Measurements from ENCODE around the gene PPFIBP1. TPM values are rescaled to one million over a fixed set of nuclear protein-coding genes. Genes with fewer than 3 reads are reported as not detected.

The PPFIBP1 gene
- polyA plus RNA-seq, 1 experiment: 47.5 TPM

- no peaks in the 10 kb centered on the region for H3K36me3 ChIP-seq (ENCODE audit: control insufficient read depth, insufficient read depth, low read length)
- ChIA-PET POLR2A (no interaction called here), CTCF (interaction anchor here (1.0 to 1.2 kb wide), 3 partner anchors 11 to 137 kb away, joined by 3 to 4 read pairs (median 4); partner anchors contain the start of gene PPFIBP1)
- H3K4me3 ChIP-seq (ENCODE audit: low read depth, low read length): no peak overlapping the region
- TF ChIP-seq CTCF (IDR thresholded peaks at IDR 0.05; ENCODE audit: insufficient read depth, low read depth, low read length): no peak
- no peaks in the 10 kb centered on the region for H3K27me3 ChIP-seq (ENCODE audit: control insufficient read depth, insufficient read depth, low read length)
- no peak for DNase-seq (ENCODE audit: low read depth)
Measured at GRCh38 chr12:27561535-27562350, 37.7 kb downstream of the PPFIBP1 start.

- no peaks in the 10 kb centered on the region for H3K27me3 ChIP-seq (ENCODE audit: control insufficient read depth, insufficient read depth, low read length)
- no peak for DNase-seq (ENCODE audit: low read depth)
- CTCF ChIA-PET: interaction anchor here (1.0 kb wide), 1 partner anchor 13 kb away, joined by 4 read pairs; no protein-coding TSS in a partner anchor
- no peak overlapping the region for H3K4me3 ChIP-seq (ENCODE audit: low read depth, low read length)
- no peak for TF ChIP-seq CTCF (IDR thresholded peaks at IDR 0.05; ENCODE audit: insufficient read depth, low read depth, low read length)
- no peaks in the 10 kb centered on the region for H3K36me3 ChIP-seq (ENCODE audit: control insufficient read depth, insufficient read depth, low read length)
- POLR2A ChIA-PET: no interaction called here
Measured at GRCh38 chr12:27564612-27565213, 40.7 kb downstream of the PPFIBP1 start.

DNA sequence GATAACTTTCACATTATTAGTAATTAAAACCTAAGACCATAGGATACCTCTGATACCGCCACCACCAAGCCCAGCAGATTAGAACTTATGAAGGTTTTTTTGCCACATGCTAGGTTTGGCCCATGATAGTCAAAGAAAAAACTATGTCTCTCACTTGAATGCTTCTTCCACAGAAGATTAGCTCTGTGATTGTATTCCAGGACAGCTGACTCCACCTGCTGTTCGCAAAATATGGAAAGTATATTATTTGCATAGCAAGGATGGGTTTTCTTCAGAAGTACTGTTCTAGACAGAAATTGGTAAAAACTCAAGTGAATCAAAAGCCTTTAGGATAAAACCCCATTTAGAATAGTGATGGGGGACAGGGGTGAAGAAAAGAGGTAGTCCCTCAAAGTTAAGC lies 42.2 kb downstream of the PPFIBP1 start:
- DNase-seq (ENCODE audit: low read depth): no peak
- POLR2A ChIA-PET: no interaction called here
- H3K27me3 ChIP-seq (ENCODE audit: control insufficient read depth, insufficient read depth, low read length): no peaks in the 10 kb centered on the region
- no peaks in the 10 kb centered on the region for H3K36me3 ChIP-seq (ENCODE audit: control insufficient read depth, insufficient read depth, low read length)
- H3K4me3 ChIP-seq (ENCODE audit: low read depth, low read length): no peak overlapping the region
- no peak for TF ChIP-seq CTCF (IDR thresholded peaks at IDR 0.05; ENCODE audit: insufficient read depth, low read depth, low read length)
- CTCF ChIA-PET: interaction anchor here (1.0 to 1.4 kb wide), 3 partner anchors 9 to 132 kb away, joined by 3 read pairs; no protein-coding TSS in a partner anchor

- Histone ChIP-seq H3K4me3 (ENCODE audit: low read depth, low read length) (no peak overlapping the region), H3K27me3 (ENCODE audit: control insufficient read depth, insufficient read depth, low read length) (no peaks in the 10 kb centered on the region), H3K36me3 (ENCODE audit: control insufficient read depth, insufficient read depth, low read length) (no peaks in the 10 kb centered on the region)
- CTCF ChIA-PET: interaction anchor here (1.3 to 1.4 kb wide), 2 partner anchors 20 to 132 kb away, joined by 3 read pairs; no protein-coding TSS in a partner anchor
- DNase-seq (ENCODE audit: low read depth): no peak
- no peak for TF ChIP-seq CTCF (IDR thresholded peaks at IDR 0.05; ENCODE audit: insufficient read depth, low read depth, low read length)
- POLR2A ChIA-PET: no interaction called here
Measured at GRCh38 chr12:27566626-27567025, 42.6 kb downstream of the PPFIBP1 start.

DNA sequence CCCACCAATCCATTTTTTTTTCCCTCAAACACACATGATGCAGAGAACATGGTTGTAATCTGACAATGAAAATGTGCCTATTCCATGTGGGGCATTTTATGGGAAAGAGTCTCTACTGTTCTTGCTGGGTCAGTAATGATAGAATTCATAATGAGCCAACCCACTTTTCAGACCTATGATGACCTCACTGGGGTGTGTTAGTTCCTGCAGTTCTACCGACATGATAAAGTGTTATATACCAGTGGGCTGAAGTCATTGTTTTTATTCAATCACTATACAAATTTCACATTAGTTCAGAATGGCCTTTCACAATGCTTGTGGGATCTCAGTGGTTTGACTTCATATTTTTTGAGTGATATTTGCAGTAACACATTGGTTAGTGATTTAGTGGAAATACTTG lies 47.5 kb downstream of the PPFIBP1 start:
- ChIA-PET POLR2A (no interaction called here), CTCF (no interaction called here)
- H3K36me3 ChIP-seq (ENCODE audit: control insufficient read depth, insufficient read depth, low read length): no peaks in the 10 kb centered on the region
- no peaks in the 10 kb centered on the region for H3K27me3 ChIP-seq (ENCODE audit: control insufficient read depth, insufficient read depth, low read length)
- H3K4me3 ChIP-seq (ENCODE audit: low read depth, low read length): no peak overlapping the region
- peak; percentile 76 for DNase-seq (ENCODE audit: low read depth)
- TF ChIP-seq CTCF (IDR thresholded peaks at IDR 0.05; ENCODE audit: insufficient read depth, low read depth, low read length): no peak
